ENCODE results near the gene CAMSAP1.

DNA sequence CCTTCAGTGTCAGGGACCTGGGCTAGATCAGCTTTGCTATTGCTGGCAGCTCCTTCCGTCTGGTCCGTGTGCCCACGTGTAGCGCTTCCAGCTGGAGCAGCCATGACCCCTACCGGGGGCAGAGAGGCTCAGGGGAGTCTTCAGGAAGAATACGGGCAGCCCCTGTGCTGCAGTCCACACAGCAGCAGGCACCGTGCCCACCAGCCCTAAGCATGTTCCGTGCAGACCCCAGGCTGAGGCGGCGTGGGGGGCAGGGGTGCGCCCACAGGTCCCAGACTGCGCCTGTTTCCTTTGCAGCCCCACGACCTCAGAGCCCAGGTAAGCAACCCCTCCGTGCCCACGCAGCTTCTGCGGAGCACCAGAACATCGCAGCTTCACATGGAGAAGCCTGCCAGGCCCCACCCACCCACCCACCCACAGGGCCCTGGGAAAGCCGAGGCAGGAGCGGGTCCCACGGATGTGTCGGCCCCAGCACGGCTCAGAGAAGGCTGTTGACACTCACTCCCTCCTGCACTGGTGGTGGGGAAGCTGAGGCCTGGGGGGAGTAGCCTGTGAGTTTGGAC, 122.3 kb downstream of the CAMSAP1 start:
- no peak for TF ChIP-seq ZNF292 (tag by site-specific recombination; IDR thresholded peaks at IDR 0.05; ENCODE audit: borderline replicate concordance, low read depth)
- TF ChIP-seq, protein P1, sequence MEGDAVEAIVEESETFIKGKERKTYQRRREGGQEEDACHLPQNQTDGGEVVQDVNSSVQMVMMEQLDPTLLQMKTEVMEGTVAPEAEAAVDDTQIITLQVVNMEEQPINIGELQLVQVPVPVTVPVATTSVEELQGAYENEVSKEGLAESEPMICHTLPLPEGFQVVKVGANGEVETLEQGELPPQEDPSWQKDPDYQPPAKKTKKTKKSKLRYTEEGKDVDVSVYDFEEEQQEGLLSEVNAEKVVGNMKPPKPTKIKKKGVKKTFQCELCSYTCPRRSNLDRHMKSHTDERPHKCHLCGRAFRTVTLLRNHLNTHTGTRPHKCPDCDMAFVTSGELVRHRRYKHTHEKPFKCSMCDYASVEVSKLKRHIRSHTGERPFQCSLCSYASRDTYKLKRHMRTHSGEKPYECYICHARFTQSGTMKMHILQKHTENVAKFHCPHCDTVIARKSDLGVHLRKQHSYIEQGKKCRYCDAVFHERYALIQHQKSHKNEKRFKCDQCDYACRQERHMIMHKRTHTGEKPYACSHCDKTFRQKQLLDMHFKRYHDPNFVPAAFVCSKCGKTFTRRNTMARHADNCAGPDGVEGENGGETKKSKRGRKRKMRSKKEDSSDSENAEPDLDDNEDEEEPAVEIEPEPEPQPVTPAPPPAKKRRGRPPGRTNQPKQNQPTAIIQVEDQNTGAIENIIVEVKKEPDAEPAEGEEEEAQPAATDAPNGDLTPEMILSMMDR (tag by site-specific recombination; IDR thresholded peaks at IDR 0.05), result no peak
- TF ChIP-seq MEIS1 (CRISPR knock-in tag; IDR thresholded peaks at IDR 0.05; ENCODE audit: borderline replicate concordance), result no peak
- no peak for TF ChIP-seq RBAK (tag by site-specific recombination; IDR thresholded peaks at IDR 0.05)
- TF ChIP-seq ZNF623 (tag by site-specific recombination; IDR thresholded peaks at IDR 0.05), result no peak
- TF ChIP-seq ZNF629 (tag by site-specific recombination; IDR thresholded peaks at IDR 0.05), result no peak
- TF ChIP-seq ZSCAN18 (tag by site-specific recombination; IDR thresholded peaks at IDR 0.05), result no peak
- no peak for TF ChIP-seq WT1 (tag by site-specific recombination; IDR thresholded peaks at IDR 0.05)
- TF ChIP-seq ZSCAN16 (tag by site-specific recombination; IDR thresholded peaks at IDR 0.05), result no peak
- TF ChIP-seq ZNF596 (tag by site-specific recombination; IDR thresholded peaks at IDR 0.05), result no peak
- TF ChIP-seq ZNF549 (tag by site-specific recombination; IDR thresholded peaks at IDR 0.05), result no peak
- TF ChIP-seq ZNF521 (tag by site-specific recombination; IDR thresholded peaks at IDR 0.05), result no peak
- no peak for TF ChIP-seq ZBTB20 (tag by site-specific recombination; IDR thresholded peaks at IDR 0.05)
- TF ChIP-seq, protein P2, sequence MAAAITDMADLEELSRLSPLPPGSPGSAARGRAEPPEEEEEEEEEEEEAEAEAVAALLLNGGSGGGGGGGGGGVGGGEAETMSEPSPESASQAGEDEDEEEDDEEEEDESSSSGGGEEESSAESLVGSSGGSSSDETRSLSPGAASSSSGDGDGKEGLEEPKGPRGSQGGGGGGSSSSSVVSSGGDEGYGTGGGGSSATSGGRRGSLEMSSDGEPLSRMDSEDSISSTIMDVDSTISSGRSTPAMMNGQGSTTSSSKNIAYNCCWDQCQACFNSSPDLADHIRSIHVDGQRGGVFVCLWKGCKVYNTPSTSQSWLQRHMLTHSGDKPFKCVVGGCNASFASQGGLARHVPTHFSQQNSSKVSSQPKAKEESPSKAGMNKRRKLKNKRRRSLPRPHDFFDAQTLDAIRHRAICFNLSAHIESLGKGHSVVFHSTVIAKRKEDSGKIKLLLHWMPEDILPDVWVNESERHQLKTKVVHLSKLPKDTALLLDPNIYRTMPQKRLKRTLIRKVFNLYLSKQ (tag by site-specific recombination; IDR thresholded peaks at IDR 0.05; ENCODE audit: borderline replicate concordance), result no peak
